Neuron (in vitro differentiated cells): ENCODE data around the gene C9orf85.
"Not testable (repeated sequence)": the region's sequence is repeated elsewhere in the genome, so short reads cannot be mapped to it uniquely, and the experiment has no call there.

Experiments
- H2AFZ ChIP-seq: one replicate; pipeline ENCODE4 v1.6.1; 2013; ENCODE audit warnings: low read depth, mild to moderate bottlenecking, inconsistent platforms, low read length, moderate library complexity
- H3K27me3 ChIP-seq: one replicate; pipeline ENCODE4 v1.6.1; 2013; ENCODE audit warnings: low read length; ENCODE audit not compliant: insufficient read depth
- H3K36me3 ChIP-seq: one replicate; pipeline ENCODE4 v1.6.1; 2013; ENCODE audit warnings: low read length; ENCODE audit not compliant: insufficient read depth
- H3K4me1 ChIP-seq: one replicate; pipeline ENCODE4 v1.6.1; 2013; ENCODE audit warnings: low read length; ENCODE audit not compliant: insufficient read depth
- H3K4me3 ChIP-seq: 2 replicates; pipeline ENCODE4 v1.5.1; 2013; ENCODE audit warnings: mild to moderate bottlenecking, low read length, moderate library complexity
- H3K9me3 ChIP-seq: one replicate; pipeline ENCODE4 v1.6.1; 2013; ENCODE audit warnings: low read length

The C9orf85 gene

GRCh38 chr9:71936066-71936465, 24.6 kb downstream of the C9orf85 start:
- Histone ChIP-seq H2AFZ (no peak overlapping the region), H3K4me3 (no peak overlapping the region), H3K36me3 (no peaks in the 10 kb centered on the region), H3K27me3 (no peaks in the 10 kb centered on the region), H3K9me3 (no peaks in the 10 kb centered on the region), H3K4me1 (no peaks in the 10 kb centered on the region)

GRCh38 chr9:71937070-71937625, 25.7 kb downstream of the C9orf85 start:
- H2AFZ ChIP-seq: no peak overlapping the region
- H3K27me3 ChIP-seq: no peaks in the 10 kb centered on the region
- no peak overlapping the region for H3K4me3 ChIP-seq
- no peaks in the 10 kb centered on the region for H3K36me3 ChIP-seq
- no peaks in the 10 kb centered on the region for H3K4me1 ChIP-seq
- no peaks in the 10 kb centered on the region for H3K9me3 ChIP-seq

DNA sequence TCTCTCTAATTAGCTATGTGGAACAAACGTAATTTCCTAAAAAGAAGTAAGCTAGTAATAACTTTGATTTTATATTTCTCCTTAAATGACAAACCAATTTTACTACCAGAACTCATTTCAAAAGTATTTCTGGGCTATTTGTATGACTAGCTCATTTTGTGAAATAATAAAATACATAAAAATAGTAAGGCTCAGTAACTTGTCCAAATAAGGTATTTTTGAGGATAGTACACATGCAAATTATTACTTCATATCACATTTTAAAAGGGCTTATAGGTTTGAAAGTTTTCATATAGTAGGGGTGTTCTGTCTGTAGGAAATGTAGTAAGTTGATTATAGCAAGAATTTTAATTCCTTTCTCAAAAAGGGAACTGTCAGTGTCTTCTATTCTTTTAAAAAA, 26.5 kb downstream of the C9orf85 start:
- no peaks in the 10 kb centered on the region for H3K9me3 ChIP-seq
- no peak overlapping the region for H3K4me3 ChIP-seq
- H3K4me1 ChIP-seq: no peaks in the 10 kb centered on the region
- no peaks in the 10 kb centered on the region for H3K27me3 ChIP-seq
- H3K36me3 ChIP-seq: no peaks in the 10 kb centered on the region
- H2AFZ ChIP-seq: no peak overlapping the region

- H3K9me3 ChIP-seq: no peaks in the 10 kb centered on the region
- H3K4me3 ChIP-seq: no peak overlapping the region
- H2AFZ ChIP-seq: no peak overlapping the region
- no peaks in the 10 kb centered on the region for H3K36me3 ChIP-seq
- H3K4me1 ChIP-seq: no peaks in the 10 kb centered on the region
- H3K27me3 ChIP-seq: no peaks in the 10 kb centered on the region
Measured at GRCh38 chr9:71941060-71941568, 29.7 kb downstream of the C9orf85 start.

DNA sequence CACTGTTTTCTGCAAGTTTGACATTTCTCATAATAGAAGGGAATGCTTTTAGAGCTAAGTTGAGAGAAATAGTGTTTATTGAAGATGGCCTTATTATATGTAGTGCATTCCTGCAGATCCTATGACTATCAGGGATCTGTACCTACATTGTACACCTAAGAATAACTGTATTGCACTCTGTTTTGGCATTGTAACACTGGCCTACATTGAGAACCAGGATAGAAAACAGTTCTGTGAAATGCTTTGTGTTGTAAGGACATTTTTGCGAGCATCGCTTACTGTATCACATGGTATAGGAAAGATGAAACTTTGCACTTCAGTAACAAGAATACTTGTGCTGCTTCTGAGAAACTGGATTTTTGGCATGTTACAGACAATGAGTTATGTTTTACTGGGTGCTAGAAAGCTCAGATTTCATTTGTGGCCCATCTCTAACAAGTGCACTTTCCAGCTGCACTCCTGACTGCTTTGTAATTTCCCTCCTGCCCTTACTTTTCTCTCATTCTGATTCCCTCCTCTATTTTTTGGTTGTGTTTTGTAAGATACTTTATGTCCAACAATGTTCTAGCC, 30.6 kb downstream of the C9orf85 start:
- no peaks in the 10 kb centered on the region for H3K36me3 ChIP-seq
- no peaks in the 10 kb centered on the region for H3K4me1 ChIP-seq
- H3K27me3 ChIP-seq: no peaks in the 10 kb centered on the region
- no peak overlapping the region for H2AFZ ChIP-seq
- H3K4me3 ChIP-seq: no peak overlapping the region
- H3K9me3 ChIP-seq: no peaks in the 10 kb centered on the region

GRCh38 chr9:71944754-71945375, 33.4 kb downstream of the C9orf85 start:
- H2AFZ ChIP-seq: no peak overlapping the region
- H3K36me3 ChIP-seq: peaks cover 8% of the 10 kb centered on the region
- H3K4me1 ChIP-seq: no peaks in the 10 kb centered on the region
- H3K4me3 ChIP-seq: no peak overlapping the region
- H3K27me3 ChIP-seq: no peaks in the 10 kb centered on the region
- no peaks in the 10 kb centered on the region for H3K9me3 ChIP-seq

DNA sequence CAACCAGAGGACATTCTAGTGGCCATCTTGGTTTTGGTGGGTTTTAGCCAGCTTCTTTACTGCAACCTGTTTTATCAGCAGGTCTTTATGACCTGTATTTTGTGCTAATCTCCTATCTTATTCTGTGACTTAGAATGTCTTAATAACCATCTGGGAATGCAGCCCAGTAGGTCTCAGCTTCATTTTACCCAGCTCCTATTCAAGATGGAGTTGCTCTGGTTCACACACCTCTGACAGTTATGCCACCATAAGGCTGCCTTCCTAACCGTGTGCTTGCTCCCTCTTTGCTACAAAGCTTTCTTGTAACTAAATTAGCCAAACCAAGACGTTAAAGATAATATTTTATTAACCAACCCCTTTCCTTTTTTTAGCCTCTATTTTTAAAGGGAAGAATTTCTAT, 43.2 kb downstream of the C9orf85 start:
- H3K4me3 ChIP-seq, H3K4me1 ChIP-seq, H3K36me3 ChIP-seq, H3K9me3 ChIP-seq, H2AFZ ChIP-seq, H3K27me3 ChIP-seq: not testable (repeated sequence)

DNA sequence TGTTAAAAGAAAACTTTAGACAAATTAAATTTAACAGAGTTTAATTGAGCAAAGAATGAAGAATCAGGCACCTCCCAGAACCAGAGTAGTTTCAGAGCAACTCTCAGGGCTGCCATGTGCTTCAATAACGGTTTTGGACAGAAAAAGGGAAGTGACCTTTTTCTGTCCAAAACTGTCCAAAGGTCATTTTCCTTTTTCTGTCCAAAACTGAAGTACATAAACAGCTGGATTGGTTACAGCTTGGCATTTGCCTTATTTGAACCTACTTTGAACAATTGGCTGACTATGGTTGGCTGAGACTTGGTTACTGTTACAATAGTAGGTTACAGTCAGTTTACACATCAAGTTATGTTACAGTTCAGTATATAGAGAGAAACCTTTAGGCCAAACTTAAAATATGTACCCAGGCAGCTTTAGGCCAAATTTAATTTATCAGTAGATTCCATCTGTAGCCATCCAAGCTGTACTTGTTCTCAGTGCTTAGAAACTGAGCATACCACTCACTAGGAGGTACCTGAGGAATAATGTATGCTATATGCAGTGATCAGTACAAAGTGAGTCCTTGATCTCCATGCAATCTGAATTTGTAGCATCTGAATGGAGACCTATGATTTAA, 44.0 kb downstream of the C9orf85 start:
- no peaks in the 10 kb centered on the region for H3K4me1 ChIP-seq
- H3K9me3 ChIP-seq: no peaks in the 10 kb centered on the region
- H3K4me3 ChIP-seq: no peak overlapping the region
- peaks cover 5% of the 10 kb centered on the region for H3K36me3 ChIP-seq
- H2AFZ ChIP-seq: no peak overlapping the region
- H3K27me3 ChIP-seq: no peaks in the 10 kb centered on the region

GRCh38 chr9:71962328-71962727, 50.9 kb downstream of the C9orf85 start:
- Histone ChIP-seq H2AFZ (no peak overlapping the region), H3K4me3 (no peak overlapping the region), H3K9me3 (peaks cover 4% of the 10 kb centered on the region), H3K4me1 (no peaks in the 10 kb centered on the region), H3K36me3 (peaks cover 6% of the 10 kb centered on the region), H3K27me3 (no peaks in the 10 kb centered on the region)

DNA sequence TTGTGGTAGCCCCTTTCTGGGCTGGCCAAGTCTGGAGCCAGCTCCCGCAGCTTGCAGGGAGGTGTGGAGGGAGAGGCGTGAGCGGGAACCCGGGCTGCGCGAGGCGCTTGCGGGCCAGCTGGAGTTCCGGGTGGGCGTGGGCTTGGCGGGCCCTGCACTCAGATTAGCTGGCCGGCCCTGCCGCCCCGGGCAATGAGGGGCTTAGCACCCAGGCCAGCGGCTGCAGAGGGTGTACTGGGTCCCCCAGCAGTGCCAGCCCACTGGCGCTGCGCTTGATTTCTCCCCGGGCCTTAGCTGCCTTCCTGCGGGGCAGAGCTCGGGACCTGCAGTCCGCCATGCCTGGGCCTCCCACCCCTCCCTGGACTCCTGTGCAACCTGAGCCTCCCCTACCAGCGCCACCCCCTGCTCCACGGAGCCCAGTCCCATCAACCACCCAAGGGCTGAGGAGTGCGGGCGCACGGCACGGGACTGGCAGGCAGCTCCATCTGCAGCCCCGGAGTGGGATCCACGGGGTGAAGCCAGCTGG, 52.1 kb downstream of the C9orf85 start:
- not testable (repeated sequence) for H3K27me3 ChIP-seq

DNA sequence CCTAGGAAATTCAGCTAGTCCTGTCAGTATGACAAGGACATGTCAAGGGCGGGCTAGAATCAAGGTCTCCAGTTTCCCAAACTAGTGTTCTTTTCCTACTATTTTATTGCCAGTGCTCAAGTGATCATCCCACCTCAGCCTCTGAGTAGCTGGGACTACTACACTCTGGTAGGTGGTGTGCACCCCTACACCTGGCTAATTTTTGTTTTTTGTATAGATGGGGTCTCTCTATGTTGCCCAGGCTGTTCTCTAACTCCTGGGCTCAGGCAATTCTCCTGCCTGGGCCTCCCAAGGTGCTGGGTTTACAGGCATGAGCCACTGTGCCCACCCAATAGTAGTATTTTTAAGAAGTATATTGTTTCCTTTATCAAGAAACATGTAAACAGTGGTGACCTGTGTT, 54.0 kb downstream of the C9orf85 start:
- Histone ChIP-seq H3K9me3 (peaks cover 8% of the 10 kb centered on the region), H3K4me1 (no peaks in the 10 kb centered on the region), H3K4me3 (no peak overlapping the region), H3K36me3 (peaks cover 1% of the 10 kb centered on the region), H2AFZ (no peak overlapping the region), H3K27me3 (no peaks in the 10 kb centered on the region)

More for the DNA sequence above, 52.1 kb downstream of the C9orf85 start:
- H3K36me3 ChIP-seq, H3K9me3 ChIP-seq, H3K4me1 ChIP-seq, H3K4me3 ChIP-seq, H2AFZ ChIP-seq: not testable (repeated sequence)

- no peaks in the 10 kb centered on the region for H3K27me3 ChIP-seq
- H2AFZ ChIP-seq: no peak overlapping the region
Measured at GRCh38 chr9:71966601-71967000, 55.2 kb downstream of the C9orf85 start.

GRCh38 chr9:71968541-71969090, 57.2 kb downstream of the C9orf85 start:
- H3K4me3 ChIP-seq: no peak overlapping the region
- H3K9me3 ChIP-seq: peaks cover 8% of the 10 kb centered on the region
- H3K4me1 ChIP-seq: no peaks in the 10 kb centered on the region
- no peaks in the 10 kb centered on the region for H3K27me3 ChIP-seq
- H3K36me3 ChIP-seq: peaks cover 3% of the 10 kb centered on the region
- no peak overlapping the region for H2AFZ ChIP-seq

More at GRCh38 chr9:71966601-71967000, 55.2 kb downstream of the C9orf85 start:
- Histone ChIP-seq H3K36me3 (peaks cover 1% of the 10 kb centered on the region), H3K9me3 (peaks cover 8% of the 10 kb centered on the region), H3K4me1 (no peaks in the 10 kb centered on the region), H3K4me3 (no peak overlapping the region)
